Measurements from ENCODE around the gene DHRSX.
A peak's percentile ranks its signal among the peaks of the same experiment; 100 is the strongest.
"Not testable (repeated sequence)": the region's sequence is repeated elsewhere in the genome, so short reads cannot be mapped to it uniquely, and the experiment has no call there.

Gene DHRSX

GRCh38 chrX:2262668-2263055, 238.1 kb downstream of the DHRSX start:
- no peak for DNase-seq
- peak; percentile 32 for ATAC-seq

DNA sequence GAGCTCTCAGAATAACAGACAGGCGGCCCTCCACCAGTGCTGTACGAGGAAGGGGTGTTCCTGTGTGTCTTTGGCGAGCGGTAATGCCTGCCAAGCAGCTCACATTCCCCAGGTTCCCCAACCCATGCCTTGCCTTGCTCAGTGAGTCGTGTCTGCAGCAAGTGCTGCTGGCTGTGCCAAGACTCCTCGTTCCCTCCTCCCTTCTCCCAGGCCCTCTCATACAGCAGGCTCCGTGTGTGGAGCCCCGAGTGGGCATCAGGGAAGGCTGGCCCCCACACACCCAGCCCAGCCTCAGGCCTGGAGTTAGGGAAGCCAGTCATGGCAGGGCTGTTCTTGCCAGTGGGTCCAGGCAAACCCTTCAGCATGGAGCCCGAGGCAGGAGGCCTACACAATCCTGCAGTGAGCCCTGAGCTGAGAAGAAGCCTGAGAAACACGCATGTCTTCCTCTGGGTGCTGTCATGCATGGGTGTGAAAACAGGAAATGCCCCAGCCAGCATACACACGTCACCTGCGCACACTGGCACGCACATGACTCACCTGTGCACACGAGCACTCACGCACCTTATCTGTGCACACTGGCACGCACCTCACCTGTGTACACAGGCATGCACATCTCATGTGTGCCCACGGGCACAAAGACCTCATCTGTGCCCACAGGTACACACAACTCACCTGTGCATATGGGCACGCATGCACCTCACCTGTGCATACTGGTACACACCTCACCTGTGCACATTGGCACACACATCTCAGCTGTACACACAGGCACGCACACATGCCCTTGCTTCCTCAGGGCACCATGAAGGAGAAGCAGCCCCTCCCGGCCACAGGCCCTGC, 238.7 kb downstream of the DHRSX start:
- DNase-seq: no peak
- ATAC-seq: no peak

DNA sequence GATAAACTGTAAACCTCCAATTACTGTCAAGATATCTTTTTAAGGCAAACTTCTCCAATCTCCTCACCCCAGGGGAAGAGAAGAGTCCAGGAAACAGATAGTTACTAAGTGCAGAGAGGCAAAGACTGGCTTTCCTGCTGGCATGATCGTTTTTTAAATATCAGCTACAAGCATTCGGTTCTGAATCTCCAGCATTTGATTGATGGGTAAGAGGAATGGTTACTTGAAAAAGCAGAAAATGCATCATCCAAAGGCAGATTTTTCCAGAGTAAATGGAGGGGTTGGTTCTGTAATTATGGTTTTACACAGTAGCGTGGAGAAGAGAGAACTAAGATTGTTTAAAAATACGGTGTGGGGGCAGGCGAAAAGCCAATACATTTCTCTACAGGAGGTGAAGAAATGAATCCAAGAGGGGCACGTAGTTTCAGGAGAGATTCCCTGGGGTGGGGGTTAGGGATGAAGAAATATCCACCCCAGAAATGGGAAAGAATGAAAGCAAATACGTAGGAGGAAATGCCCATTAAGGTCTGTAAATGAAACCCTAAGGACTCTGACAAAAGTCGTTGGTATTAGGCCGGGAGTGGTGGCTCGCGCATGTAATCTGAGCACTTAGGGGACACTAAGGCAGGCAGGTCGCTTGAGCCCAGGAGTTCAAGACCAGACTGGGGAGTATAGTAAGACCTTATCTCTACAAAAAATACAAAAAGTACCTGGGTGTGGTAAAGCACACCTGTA, 248.3 kb downstream of the DHRSX start:
- no peak for ATAC-seq
- no peak for DNase-seq

- ATAC-seq: no peak
- DNase-seq: no peak
These were observed 249.6 kb downstream of the DHRSX start for GRCh38 chrX:2251211-2251610.

DNA sequence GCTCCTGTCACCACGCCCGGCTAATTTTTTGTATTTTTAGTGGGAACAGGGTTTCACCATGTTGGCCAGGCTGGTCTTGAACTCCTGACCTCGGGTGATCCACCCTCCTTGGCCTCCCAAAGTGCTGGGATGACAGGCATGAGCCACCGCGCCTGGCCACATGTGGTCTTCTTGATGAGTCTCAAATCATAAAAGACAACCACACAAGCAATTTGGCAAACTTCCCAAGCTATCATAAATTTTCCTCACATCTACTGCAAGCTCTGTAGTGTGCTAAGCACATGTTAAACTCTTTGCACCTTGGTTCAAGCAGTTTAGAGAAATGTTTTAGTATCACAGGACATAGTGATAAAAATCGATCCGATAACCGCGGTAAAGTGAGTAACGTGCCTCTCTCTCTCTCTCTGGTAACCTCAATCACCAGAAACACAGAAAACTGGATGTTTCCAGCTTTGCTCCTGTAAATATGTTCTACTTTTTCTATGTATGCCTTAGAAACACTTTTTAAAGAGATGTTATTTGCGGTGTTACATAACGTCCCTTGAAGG, 256.8 kb downstream of the DHRSX start:
- DNase-seq (no peak), ATAC-seq (no peak)

GRCh38 chrX:2242980-2243379, 257.8 kb downstream of the DHRSX start:
- no peak for ATAC-seq
- DNase-seq: no peak

DNA sequence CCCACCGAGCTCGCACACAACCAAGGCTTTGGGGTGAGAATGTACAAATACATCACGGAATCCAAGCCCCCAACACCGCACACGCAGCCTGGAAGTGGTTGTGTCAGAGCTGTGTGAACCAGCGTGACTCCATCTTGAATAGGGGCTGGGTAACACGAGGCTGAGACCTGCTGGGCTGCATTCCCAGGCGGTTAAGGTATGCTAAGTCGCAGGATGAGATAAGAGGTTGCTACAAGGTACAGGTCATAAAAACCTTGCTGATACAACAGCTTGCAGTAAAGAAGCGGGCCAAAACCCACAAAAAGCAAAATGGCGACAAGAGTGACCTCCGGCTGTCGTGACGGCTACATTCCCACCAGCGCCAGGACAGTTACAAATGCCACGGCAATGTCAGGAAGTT, 258.4 kb downstream of the DHRSX start:
- ATAC-seq (no peak), DNase-seq (no peak)

GRCh38 chrX:2241496-2241895, 259.3 kb downstream of the DHRSX start:
- ATAC-seq, DNase-seq: not testable (repeated sequence)

- not testable (repeated sequence) for DNase-seq, ATAC-seq
These were observed 260.0 kb downstream of the DHRSX start for GRCh38 chrX:2240761-2241160.

DNA sequence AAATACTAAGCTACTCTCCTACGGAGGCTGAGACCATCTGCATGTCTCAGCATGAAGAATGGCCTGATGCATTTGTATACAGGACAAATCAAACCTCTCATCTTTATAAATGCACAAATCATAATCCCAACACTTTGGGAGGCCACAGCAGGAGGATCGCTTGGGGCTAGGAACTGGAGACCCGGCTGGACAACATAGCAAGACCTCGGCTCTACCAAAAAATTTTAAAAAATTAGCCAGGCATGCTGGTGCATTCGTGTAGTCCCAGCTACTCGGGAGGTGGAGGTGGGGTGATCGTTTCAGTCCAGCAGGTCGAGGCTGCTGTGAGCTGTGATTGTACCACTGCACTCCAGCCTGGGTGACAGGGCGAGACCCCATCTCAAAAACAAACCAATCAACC, 262.8 kb downstream of the DHRSX start:
- no peak for DNase-seq
- ATAC-seq: no peak

GRCh38 chrX:2231570-2232192, 269.1 kb downstream of the DHRSX start:
- ATAC-seq (no peak), DNase-seq (no peak)

GRCh38 chrX:2230457-2230856, 270.3 kb downstream of the DHRSX start:
- DNase-seq (no peak), ATAC-seq (no peak)

GRCh38 chrX:2228536-2228935, 272.2 kb downstream of the DHRSX start:
- DNase-seq: no peak
- ATAC-seq: no peak

- no peak for ATAC-seq
- DNase-seq: no peak
These were observed 273.7 kb downstream of the DHRSX start for GRCh38 chrX:2226906-2227656.

- ATAC-seq: no peak
- DNase-seq: no peak
These were observed 274.6 kb downstream of the DHRSX start for GRCh38 chrX:2226182-2226581.

- ATAC-seq (no peak), DNase-seq (no peak)
These were observed 276.1 kb downstream of the DHRSX start for GRCh38 chrX:2224597-2225235.

GRCh38 chrX:2224161-2224560, 276.6 kb downstream of the DHRSX start:
- ATAC-seq (no peak), DNase-seq (no peak)

GRCh38 chrX:2220829-2221567, 279.8 kb downstream of the DHRSX start:
- DNase-seq: no peak
- no peak for ATAC-seq

DNA sequence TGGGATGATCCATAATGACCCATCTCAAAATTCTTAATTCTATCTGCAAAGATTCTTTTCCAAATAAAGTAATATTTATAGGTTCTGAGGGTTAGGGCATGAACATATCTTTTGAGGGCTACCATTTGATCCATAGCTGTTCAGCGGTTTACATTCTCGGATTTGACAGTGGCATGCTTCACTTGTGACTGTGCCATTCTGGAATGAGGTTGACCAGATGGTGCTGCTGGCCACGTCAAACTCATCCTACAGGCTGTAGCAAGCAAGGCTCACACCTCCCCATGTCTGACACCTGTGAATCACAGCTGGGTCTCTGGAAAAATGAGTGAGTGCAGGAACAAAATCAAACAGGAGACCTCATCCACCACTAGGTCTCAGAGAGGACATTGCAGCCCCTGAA, 280.5 kb downstream of the DHRSX start:
- no peak for DNase-seq
- ATAC-seq: no peak

GRCh38 chrX:2214138-2214823, 286.5 kb downstream of the DHRSX start:
- not testable (repeated sequence) for ATAC-seq, DNase-seq
